PC-9 (cell line): ENCODE data around the gene SPATS2L.

Experiments
- CTCF ChIP-seq: fragments of 200-600 bp; sonication (generic); conservative IDR thresholded peaks from 2 replicates; pipeline ENCODE4 v1.6.1; 2017; ENCODE audit warnings: mixed run types, antibody characterized with exemption, mild to moderate bottlenecking, moderate library complexity
- EZH2 ChIP-seq: fragments of 200-600 bp; sonication (generic); IDR thresholded peaks from 2 replicates; pipeline ENCODE4 v1.8.0; 2017; ENCODE audit warnings: antibody characterized with exemption, low read depth

- no peak for TF ChIP-seq CTCF
- TF ChIP-seq EZH2: no peak
Observed at GRCh38 chr2:200309296-200310049, 3.0 kb downstream of the SPATS2L start.
